IPS-NIHi7 (cell line): Measurements from ENCODE around the gene SCTR.

Experiments used
- DNase-seq: peaks from one replicate; pipeline ENCODE4 v3.0.0; 2012; ENCODE audit warnings: mixed read lengths; ENCODE audit errors: extremely low spot score

SCTR gene

GRCh38 chr2:119523952-119524694, at the start of gene SCTR:
Gene SCTR (minus strand): TSS chr2:119524483. CDS start chr2:119524226, 257 bp downstream.
- DNase-seq = peak; percentile 55

GRCh38 chr2:119567292-119567691, 43.0 kb upstream of the SCTR start:
- no peak for DNase-seq

GRCh38 chr2:119565481-119565880, 41.2 kb upstream of the SCTR start:
- no peak for DNase-seq

GRCh38 chr2:119553687-119554344, 29.5 kb upstream of the SCTR start:
- no peak for DNase-seq

- DNase-seq = no peak
Measured at GRCh38 chr2:119552902-119553301, 28.6 kb upstream of the SCTR start.

- no peak for DNase-seq
Measured at GRCh38 chr2:119550856-119551255, 26.6 kb upstream of the SCTR start.

GRCh38 chr2:119550346-119550745, 26.1 kb upstream of the SCTR start:
- no peak for DNase-seq

- DNase-seq = no peak
Measured at GRCh38 chr2:119549241-119549640, 25.0 kb upstream of the SCTR start.

GRCh38 chr2:119548516-119549120, 24.3 kb upstream of the SCTR start:
- no peak for DNase-seq

- DNase-seq = no peak
Measured at GRCh38 chr2:119546447-119546767, 22.1 kb upstream of the SCTR start.

GRCh38 chr2:119545754-119546446, 21.6 kb upstream of the SCTR start:
- no peak for DNase-seq

- no peak for DNase-seq
Measured at GRCh38 chr2:119544939-119545475, 20.7 kb upstream of the SCTR start.

- peak; percentile 93 for DNase-seq
Measured at GRCh38 chr2:119544075-119544938, 20.0 kb upstream of the SCTR start, which contains the start of gene CFAP221. Gene CFAP221 (plus strand): TSS chr2:119544449. CDS start chr2:119546132, 1,683 bp downstream.

GRCh38 chr2:119541476-119541875, 17.2 kb upstream of the SCTR start:
- no peak for DNase-seq

- DNase-seq = no peak
Measured at GRCh38 chr2:119537792-119538191, 13.5 kb upstream of the SCTR start.

GRCh38 chr2:119536707-119537106, 12.4 kb upstream of the SCTR start:
- DNase-seq = no peak

GRCh38 chr2:119536211-119536610, 11.9 kb upstream of the SCTR start:
- DNase-seq = no peak

- no peak for DNase-seq
Measured at GRCh38 chr2:119533560-119533959, 9.3 kb upstream of the SCTR start.

- DNase-seq = peak; percentile 51
Measured at GRCh38 chr2:119531292-119531691, 7.0 kb upstream of the SCTR start.

- no peak for DNase-seq
Measured at GRCh38 chr2:119527999-119528398, 3.7 kb upstream of the SCTR start.

GRCh38 chr2:119525614-119526013, 1.3 kb upstream of the SCTR start:
- DNase-seq = no peak
